GM12878 (cell line): Measurements from ENCODE around the gene KIAA1671. TPM values are rescaled to one million over a fixed set of nuclear protein-coding genes. Genes with fewer than 3 reads are reported as not detected.

Experiments used
- ATAC-seq: fragments of 200-7000 bp; cut with Tn5 transposase; 3 replicates; pipeline ENCODE4 v1.9.1; 2020; ENCODE audit warnings: mild to moderate bottlenecking, moderate library complexity
- BruUV-seq: library from RNA; stranded (reverse); fragments of 400-500 nt; replicated peaks from 2 replicates; lab custom pipeline; 2021; lab: Mats Ljungman, UMichigan
- CTCF ChIA-PET: fragments of 300-600 bp; sonication (Branson Sonifier 250); formaldehyde crosslinking; extraction: SDS; loops from one replicate; lab custom pipeline; 2021; ENCODE audit warnings: inconsistent platforms; lab: Yijun Ruan, JAX
- POLR2A ChIA-PET: fragments of 350-600 bp; formaldehyde crosslinking; extraction: SDS; loops from one replicate; lab custom pipeline; 2021; ENCODE audit warnings: inconsistent platforms; lab: Charles Lee
- RAD21 ChIA-PET: fragments of 300-600 bp; sonication (Branson Sonifier 250); formaldehyde crosslinking; loops from one replicate; lab custom pipeline; 2023; ENCODE audit warnings: antibody characterized with exemption; ENCODE audit not compliant: unreplicated experiment; lab: Charles Lee
- SMC1A ChIA-PET: fragments of 300-600 bp; sonication (Branson Sonifier 250); formaldehyde crosslinking; loops from one replicate; lab custom pipeline; 2023; ENCODE audit not compliant: unreplicated experiment, uncharacterized antibody; lab: Charles Lee
- DNase-seq: peaks from one replicate; pipeline ENCODE4 v3.0.0-alpha.2; 2011; ENCODE audit warnings: low read depth, low spot score
- FAIRE-seq: peaks from 3 replicates; lab custom pipeline; 2011; peaks lifted over from hg19 to GRCh38; lab: Jason Lieb, UNC
- H2AFZ ChIP-seq: 2 replicates; pipeline ENCODE4 v1.6.0; 2011; ENCODE audit warnings: low read depth, low read length, control low read depth; ENCODE audit not compliant: control insufficient read depth
- H3K27ac ChIP-seq: 2 replicates; pipeline ENCODE4 v1.5.1; 2011; ENCODE audit warnings: control low read depth; ENCODE audit not compliant: control insufficient read depth, insufficient read depth
- H3K27me3 ChIP-seq, 2 experiments: replicated peaks in 1 of 2; 2 replicates each; pipeline versions ENCODE4 v1.6.0 to v1.6.1; 2011; ENCODE audit warnings: low read length in 1 of 2; ENCODE audit not compliant: control insufficient read depth in 2 of 2, insufficient read depth in 2 of 2
- H3K36me3 ChIP-seq, 2 experiments: 2 replicates each; pipeline ENCODE4 v1.5.1; 2011; ENCODE audit warnings: low read length in 1 of 2; ENCODE audit not compliant: control insufficient read depth in 2 of 2, insufficient read depth in 2 of 2
- H3K4me1 ChIP-seq: 2 replicates; pipeline ENCODE4 v1.6.1; 2011; ENCODE audit warnings: mild to moderate bottlenecking, low read length, moderate library complexity, mixed read lengths; ENCODE audit not compliant: control insufficient read depth, insufficient read depth
- H3K4me2 ChIP-seq: 2 replicates; pipeline ENCODE4 v1.6.0; 2011; ENCODE audit warnings: control low read depth; ENCODE audit not compliant: control insufficient read depth, insufficient read depth
- H3K4me3 ChIP-seq: fragments of 200-600 bp; sonication (generic); 2 replicates; pipeline ENCODE4 v1.5.1; 2016
- H3K79me2 ChIP-seq: 2 replicates; pipeline ENCODE4 v1.6.0; 2011; ENCODE audit warnings: low read length; ENCODE audit not compliant: control insufficient read depth, insufficient read depth
- H3K9ac ChIP-seq: 2 replicates; pipeline ENCODE4 v1.8.0; 2011; ENCODE audit warnings: low read length, control low read depth, mixed read lengths; ENCODE audit not compliant: control insufficient read depth, insufficient read depth
- H3K9me3 ChIP-seq: replicated peaks from 3 replicates; pipeline ENCODE4 v1.5.1; 2011; ENCODE audit warnings: mild to moderate bottlenecking, low read length; ENCODE audit not compliant: control insufficient read depth, insufficient read depth
- H4K20me1 ChIP-seq: 2 replicates; pipeline ENCODE4 v1.6.0; 2011; ENCODE audit not compliant: control insufficient read depth, insufficient read depth
- CREB1 ChIP-seq: IDR thresholded peaks from 2 replicates; pipeline ENCODE4 v1.6.1; 2012; ENCODE audit warnings: low read depth, mild to moderate bottlenecking, inconsistent platforms
- EZH2 ChIP-seq: IDR thresholded peaks from 2 replicates; pipeline ENCODE4 v1.6.1; 2012; ENCODE audit warnings: low read depth, mild to moderate bottlenecking, control low read depth, inconsistent platforms, low read length, borderline replicate concordance; ENCODE audit not compliant: control insufficient read depth
- FOXK2 ChIP-seq: fragments of 450-650 bp; IDR thresholded peaks from 2 replicates; pipeline ENCODE4 v1.6.1; 2017; ENCODE audit warnings: mild to moderate bottlenecking, moderate library complexity
- MAX ChIP-seq: IDR thresholded peaks from 2 replicates; pipeline ENCODE4 v1.6.1; 2012; ENCODE audit warnings: low read depth, low read length, improper control_type of control experiment
- MEF2B ChIP-seq: fragments of 450-650 bp; IDR thresholded peaks from 2 replicates; pipeline ENCODE4 v1.6.1; 2018; ENCODE audit warnings: mild to moderate bottlenecking, moderate library complexity; ENCODE audit not compliant: partially characterized antibody, poor library complexity, severe bottlenecking
- MTA2 ChIP-seq: fragments of 450-650 bp; IDR thresholded peaks from 2 replicates; pipeline ENCODE4 v1.6.1; 2016; ENCODE audit warnings: low read depth, mild to moderate bottlenecking, moderate library complexity
- MYC ChIP-seq: IDR thresholded peaks from 2 replicates; pipeline ENCODE4 v1.6.1; 2011; ENCODE audit warnings: mild to moderate bottlenecking, low read length, moderate library complexity, inconsistent platforms; ENCODE audit not compliant: insufficient read depth, insufficient replicate concordance, insufficient read length, severe bottlenecking
- NFYB ChIP-seq: IDR thresholded peaks from 2 replicates; pipeline ENCODE4 v1.6.1; 2011; ENCODE audit warnings: low read depth, mild to moderate bottlenecking, low read length, improper control_type of control experiment, moderate library complexity; ENCODE audit not compliant: insufficient read depth
- RBBP5 ChIP-seq: fragments of 200-600 bp; sonication (generic); conservative IDR thresholded peaks from 2 replicates; pipeline ENCODE4 v1.6.1; 2016
- SPI1 ChIP-seq: IDR thresholded peaks from 2 replicates; pipeline ENCODE4 v1.6.1; 2011; ENCODE audit warnings: low read depth, mild to moderate bottlenecking, low read length, moderate library complexity, borderline replicate concordance; ENCODE audit not compliant: insufficient read depth
- ZNF24 ChIP-seq: fragments of 450-650 bp; IDR thresholded peaks from 2 replicates; pipeline ENCODE4 v1.6.1; 2017; ENCODE audit warnings: antibody characterized with exemption, mild to moderate bottlenecking
- ZNF384 ChIP-seq: IDR thresholded peaks from 2 replicates; pipeline ENCODE4 v1.6.1; 2012; ENCODE audit warnings: low read depth, mild to moderate bottlenecking, low read length, improper control_type of control experiment, borderline replicate concordance
- ZNF687 ChIP-seq: fragments of 450-650 bp; IDR thresholded peaks from 2 replicates; pipeline ENCODE4 v1.6.1; 2017; ENCODE audit warnings: mild to moderate bottlenecking, moderate library complexity
- WGBS: methylation state at CpG from one replicate; pipeline ENCODE4 v1.1.6; 2016; ENCODE audit warnings: low lambda C conversion rate; ENCODE audit not compliant: insufficient replicate concordance, insufficient coverage; ENCODE audit errors: missing lambda C conversion rate; 5-methylcytosine and 5-hydroxymethylcytosine counted together
- in situ Hi-C: fragments of 300-500 bp; cut with MboI; formaldehyde crosslinking; loops from 9 replicates; pipeline ENCODE4 v1.14.3; 2018; ENCODE audit warnings: mixed read lengths
- intact Hi-C: fragments of 100-400 bp; cut with micrococcal nuclease; formaldehyde crosslinking; loops from one replicate; pipeline ENCODE4 v1.14.2; 2022; ENCODE audit not compliant: unreplicated experiment
- polyA plus RNA-seq, 11 experiments: library from polyadenylated mRNA; depleted of rRNA in 4 of 11; unstranded in 6 of 11; stranded (reverse) in 5 of 11; fragments of >200 nt; fragmentation: Nextera tagmentation in 4 of 11; fragmentation: Illumina TruSeq in 1 of 11; extraction: Ambion mirVana in 4 of 11; extraction: Trizol in 1 of 11; gene quantifications; 1 replicate in 1 of 11; 2 replicates in 10 of 11; pipeline versions ENCODE4 v1.2.1 to v1.2.3, GENCODE V29; 2011 to 2016; ENCODE audit warnings: inconsistent platforms in 2 of 11, missing spikeins in 2 of 11, low read depth in 1 of 11
- total RNA-seq, 4 experiments: library from RNA; depleted of rRNA in 3 of 4; stranded (reverse); fragments of >200 nt in 3 of 4; fragmentation: Illumina TruSeq in 1 of 4; extraction: Trizol in 1 of 4; gene quantifications; 2 replicates each; pipeline versions ENCODE4 v1.2.1 to v1.2.3, GENCODE V29; 2013 to 2021

The KIAA1671 gene
- total and polyA plus RNA-seq, 10 of the 15 experiments (the other 5 are each of a cell fraction or from before 2014, with no cell fraction given) = 0.05 to 2.7 (median 0.33) TPM

GRCh38 chr22:25099202-25099601, 146.7 kb downstream of the KIAA1671 start (continued):
- no peak for TF ChIP-seq NFYB
- TF ChIP-seq MYC = no peak
- no peak for TF ChIP-seq ZNF687

GRCh38 chr22:25100402-25100801, 147.9 kb downstream of the KIAA1671 start:
- RAD21 ChIA-PET = no interaction called here
- Histone ChIP-seq H3K9ac (no peak overlapping the region), H3K4me2 (no peak overlapping the region), H3K79me2 (no peaks in the 10 kb centered on the region), H3K4me3 (no peak overlapping the region), H3K27me3 (no peaks in the 10 kb centered on the region), H3K27ac (no peak overlapping the region), H4K20me1 (no peaks in the 10 kb centered on the region), H3K9me3 (no peaks in the 10 kb centered on the region), H3K4me1 (no peaks in the 10 kb centered on the region), H2AFZ (no peak overlapping the region), H3K36me3 (no peaks in the 10 kb centered on the region)
- ATAC-seq (no peak), FAIRE-seq (no peak), DNase-seq (no peak)
- SMC1A ChIA-PET = interaction anchor here (0.6 kb wide), 1 partner anchor 543 kb away, joined by 3 read pairs; no protein-coding TSS in a partner anchor
- intact Hi-C loops (no loop called here), in situ Hi-C loops (no loop called here)
- TF ChIP-seq SPI1 = no peak
- TF ChIP-seq ZNF384 = no peak
- TF ChIP-seq RBBP5 = no peak
- no peak for TF ChIP-seq FOXK2
- TF ChIP-seq MEF2B = no peak
- TF ChIP-seq CREB1 = no peak
- TF ChIP-seq ZNF24 = no peak
- TF ChIP-seq MAX = no peak
- TF ChIP-seq MTA2 = no peak
- no peak for TF ChIP-seq EZH2
- 2% methylated on average over 4 of the region's 4 CpGs for WGBS
- POLR2A ChIA-PET = no interaction called here
- CTCF ChIA-PET = no interaction called here
- no TSS peak for BruUV-seq
